Panc1 (cell line): ENCODE results near the gene ZBTB18.

Experiments
- CTCF ChIP-seq: fragments of 450-650 bp; IDR thresholded peaks from 2 replicates; pipeline ENCODE4 v1.5.1; 2017; ENCODE audit warnings: mild to moderate bottlenecking
- REST ChIP-seq, 2 experiments: IDR thresholded peaks; 2 replicates each; pipeline ENCODE4 v1.6.1; 2011 to 2012; ENCODE audit warnings: low read depth in 2 of 2, control low read depth in 1 of 2, low read length in 1 of 2, mild to moderate bottlenecking in 1 of 2, moderate library complexity in 1 of 2; ENCODE audit not compliant: insufficient read depth in 1 of 2
- SIN3A ChIP-seq: IDR thresholded peaks from 2 replicates; pipeline ENCODE4 v1.6.1; 2012; ENCODE audit warnings: low read depth, mild to moderate bottlenecking, low read length, moderate library complexity, borderline replicate concordance; ENCODE audit not compliant: insufficient read depth
- TCF7L2 ChIP-seq: IDR thresholded peaks from 2 replicates; pipeline ENCODE4 v1.6.1; 2011; ENCODE audit warnings: mild to moderate bottlenecking, low read depth, low read length, inconsistent platforms

DNA sequence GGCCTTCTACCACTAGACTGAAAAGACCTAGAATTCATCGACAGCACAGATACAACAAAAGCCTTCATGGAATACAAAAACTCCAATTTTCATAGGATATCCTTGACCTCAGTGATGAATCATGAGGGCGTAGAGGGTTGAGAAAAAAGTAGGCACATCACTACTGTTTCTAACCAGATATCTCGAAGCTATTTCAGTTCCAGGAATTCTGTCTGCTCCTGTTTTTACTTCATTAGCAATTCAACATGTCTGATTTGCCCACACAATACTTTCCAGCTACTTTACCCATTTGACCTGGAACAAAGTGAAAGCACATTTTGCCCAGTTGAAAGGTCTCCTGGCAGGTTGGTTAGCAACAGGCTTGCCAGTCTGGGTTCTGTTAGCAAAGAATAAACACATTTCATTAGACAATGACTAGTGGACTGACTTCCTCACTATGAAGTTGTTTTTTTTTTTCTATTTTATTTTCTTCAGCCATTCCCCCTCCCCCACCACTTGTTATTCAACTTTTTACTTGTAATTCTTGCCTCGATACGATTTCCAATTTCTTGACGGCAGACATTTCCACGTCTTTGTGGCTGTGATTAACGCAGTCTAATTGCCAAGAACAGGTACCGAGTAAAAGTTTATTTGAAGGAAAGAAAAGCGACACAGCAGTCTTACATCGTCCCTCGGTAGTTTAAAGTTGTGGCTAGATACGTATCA is 4.0 kb upstream of the ZBTB18 start:
- no peak for TF ChIP-seq CTCF
- TF ChIP-seq SIN3A: no peak
- TF ChIP-seq REST (IDR thresholded peaks at IDR 0.05; ENCODE audit: insufficient read depth in 1 of 2, low read depth in 2 of 2, low read length in 1 of 2): no peak
- TF ChIP-seq TCF7L2: no peak
